H9 (cell line): Measurements from ENCODE around the gene ZNF35. TPM values are rescaled to one million over a fixed set of nuclear protein-coding genes. Genes with fewer than 3 reads are reported as not detected.

Experiments
- DNase-seq: peaks from one replicate; pipeline ENCODE4 v3.0.0-alpha.2; 2017
- H2AFZ ChIP-seq: one replicate; pipeline ENCODE4 v1.6.1; 2013; ENCODE audit warnings: mild to moderate bottlenecking, low read length, control low read depth, moderate library complexity
- H2AK5ac ChIP-seq: 2 replicates; pipeline ENCODE4 v1.6.1; 2013; ENCODE audit warnings: low read length, control low read depth, mixed read lengths; ENCODE audit not compliant: insufficient read length
- H2BK120ac ChIP-seq: one replicate; pipeline ENCODE4 v1.6.1; 2013; ENCODE audit warnings: low read depth, mild to moderate bottlenecking, low read length, control low read depth, inconsistent platforms; ENCODE audit not compliant: poor library complexity, severe bottlenecking
- H2BK12ac ChIP-seq: 2 replicates; pipeline ENCODE4 v1.6.1; 2013; ENCODE audit warnings: low read length, control low read depth, mixed read lengths, low read depth; ENCODE audit not compliant: insufficient read length
- H2BK15ac ChIP-seq: 2 replicates; pipeline ENCODE4 v1.6.1; 2013; ENCODE audit warnings: low read depth, low read length, control low read depth
- H2BK20ac ChIP-seq: one replicate; pipeline ENCODE4 v1.6.1; 2013; ENCODE audit warnings: low read depth, mild to moderate bottlenecking, low read length, control low read depth, inconsistent platforms; ENCODE audit not compliant: poor library complexity, severe bottlenecking
- H2BK5ac ChIP-seq: 2 replicates; pipeline ENCODE4 v1.6.1; 2013; ENCODE audit warnings: low read length, control low read depth, mixed read lengths; ENCODE audit not compliant: insufficient read length
- H3K14ac ChIP-seq: 2 replicates; pipeline ENCODE4 v1.6.1; 2013; ENCODE audit warnings: low read length, control low read depth; ENCODE audit not compliant: insufficient read depth
- H3K18ac ChIP-seq: 2 replicates; pipeline ENCODE4 v1.6.1; 2013; ENCODE audit warnings: low read depth, mild to moderate bottlenecking, mixed read lengths, low read length, control low read depth; ENCODE audit not compliant: insufficient read length
- H3K23ac ChIP-seq: 2 replicates; pipeline ENCODE4 v1.6.1; 2013; ENCODE audit warnings: low read length, control low read depth, mixed read lengths, low read depth; ENCODE audit not compliant: insufficient read length
- H3K23me2 ChIP-seq: 2 replicates; pipeline ENCODE4 v1.6.1; 2013; ENCODE audit warnings: low read depth, mild to moderate bottlenecking, mixed read lengths, low read length, control low read depth; ENCODE audit not compliant: insufficient read length, poor library complexity, severe bottlenecking
- H3K27ac ChIP-seq: 2 replicates; pipeline ENCODE4 v1.5.1; 2013; ENCODE audit warnings: low read length, control low read depth, mixed read lengths, low read depth; ENCODE audit not compliant: insufficient read length
- H3K27me3 ChIP-seq: 2 replicates; pipeline ENCODE4 v1.6.1; 2013; ENCODE audit warnings: low read length, control low read depth, inconsistent platforms; ENCODE audit not compliant: insufficient read depth
- H3K4ac ChIP-seq: 2 replicates; pipeline ENCODE4 v1.6.1; 2013; ENCODE audit warnings: low read depth, mild to moderate bottlenecking, control low read depth, inconsistent platforms, low read length, moderate library complexity
- H3K4me1 ChIP-seq: 2 replicates; pipeline ENCODE4 v1.6.1; 2013; ENCODE audit warnings: low read length, control low read depth, inconsistent platforms; ENCODE audit not compliant: insufficient read depth
- H3K4me2 ChIP-seq: 2 replicates; pipeline ENCODE4 v1.6.1; 2013; ENCODE audit warnings: low read length, control low read depth, mixed read lengths; ENCODE audit not compliant: insufficient read length, insufficient read depth
- H3K56ac ChIP-seq: 2 replicates; pipeline ENCODE4 v1.6.1; 2013; ENCODE audit warnings: low read depth, mild to moderate bottlenecking, mixed read lengths, low read length, control low read depth; ENCODE audit not compliant: insufficient read length
- H3K79me1 ChIP-seq: 2 replicates; pipeline ENCODE4 v1.6.1; 2013; ENCODE audit warnings: low read depth, mild to moderate bottlenecking, moderate library complexity, low read length, control low read depth, inconsistent platforms; ENCODE audit not compliant: insufficient read depth, poor library complexity, severe bottlenecking
- H3K79me2 ChIP-seq: 2 replicates; pipeline ENCODE4 v1.6.1; 2013; ENCODE audit warnings: low read length, control low read depth, inconsistent platforms; ENCODE audit not compliant: insufficient read depth
- H3K9ac ChIP-seq: 2 replicates; pipeline ENCODE4 v1.6.1; 2013; ENCODE audit warnings: low read length, control low read depth, mixed read lengths; ENCODE audit not compliant: insufficient read length; ENCODE audit errors: extremely low read depth
- H3K9me3 ChIP-seq: one replicate; pipeline ENCODE4 v1.6.1; 2013; ENCODE audit warnings: low read depth, low read length, inconsistent platforms; ENCODE audit not compliant: control insufficient read depth
- H3T11ph ChIP-seq: one replicate; pipeline ENCODE4 v1.6.1; 2013; ENCODE audit warnings: mild to moderate bottlenecking, low read length, control low read depth, inconsistent platforms
- H4K20me1 ChIP-seq: one replicate; pipeline ENCODE4 v1.6.1; 2013; ENCODE audit not compliant: control insufficient read depth, insufficient read length, insufficient read depth
- H4K5ac ChIP-seq: 2 replicates; pipeline ENCODE4 v1.6.1; 2013; ENCODE audit warnings: low read depth, mild to moderate bottlenecking, mixed read lengths, low read length, control low read depth; ENCODE audit not compliant: insufficient read length
- H4K8ac ChIP-seq: replicated peaks from 2 replicates; pipeline ENCODE4 v1.6.1; 2013; ENCODE audit warnings: low read length, control low read depth, mixed read lengths, low read depth; ENCODE audit not compliant: insufficient read length
- H4K91ac ChIP-seq: 2 replicates; pipeline ENCODE4 v1.6.1; 2013; ENCODE audit warnings: low read depth, mild to moderate bottlenecking, moderate library complexity, mixed read lengths, low read length, control low read depth; ENCODE audit not compliant: insufficient read length
- H3K27ac Mint-ChIP-seq, 3 experiments: 2 replicates in 2 of 3; 3 replicates in 1 of 3; pipeline ENCODE4 v1.8.0; 2020 to 2021; ENCODE audit warnings: mixed read lengths in 3 of 3, mild to moderate bottlenecking in 1 of 3, moderate library complexity in 1 of 3
- H3K27me3 Mint-ChIP-seq: 2 replicates; pipeline ENCODE4 v1.8.0; 2021; ENCODE audit warnings: low read depth, mild to moderate bottlenecking, moderate library complexity, mixed read lengths
- H3K36me3 Mint-ChIP-seq, 3 experiments: 2 replicates in 2 of 3; 3 replicates in 1 of 3; pipeline ENCODE4 v1.8.0; 2020 to 2021; ENCODE audit warnings: low read depth in 3 of 3, mixed read lengths in 3 of 3; ENCODE audit not compliant: insufficient read depth in 1 of 3
- H3K4me1 Mint-ChIP-seq, 2 experiments: 2 replicates each; pipeline ENCODE4 v1.8.0; 2020; ENCODE audit warnings: mixed read lengths in 2 of 2
- H3K4me3 Mint-ChIP-seq, 2 experiments: 2 replicates in 1 of 2; 3 replicates in 1 of 2; pipeline ENCODE4 v1.8.0; 2020 to 2021; ENCODE audit warnings: mild to moderate bottlenecking in 2 of 2, mixed read lengths in 2 of 2, moderate library complexity in 1 of 2
- H3K9me3 Mint-ChIP-seq, 2 experiments: 2 replicates in 1 of 2; 3 replicates in 1 of 2; pipeline ENCODE4 v1.8.0; 2020; ENCODE audit warnings: mild to moderate bottlenecking in 2 of 2, mixed read lengths in 2 of 2, moderate library complexity in 1 of 2
- WGBS: extraction: QIAGEN DNeasy Blood & Tissue Kit; methylation state at CpG from one replicate; pipeline ENCODE4 v1.1.7; 2013; ENCODE audit warnings: missing lambda C conversion rate, low lambda C conversion rate, mixed read lengths; ENCODE audit not compliant: insufficient read length; ENCODE audit errors: extremely low coverage; 5-methylcytosine and 5-hydroxymethylcytosine counted together
- total RNA-seq: library from RNA; stranded (reverse); gene quantifications from 2 replicates; pipeline ENCODE4 v1.2.1, GENCODE V29; 2021
- TF ChIP-seq, protein P1 (sequence below): fragments of 200-600 bp; sonication (generic); conservative IDR thresholded peaks from 3 replicates; pipeline ENCODE4 v1.8.0; 2021; ENCODE audit warnings: antibody characterized with exemption, mild to moderate bottlenecking

ZNF35 gene
- total RNA-seq, 1 experiment from 2014 or later: 27.3 TPM

GRCh38 chr3:44661189-44661588, 12.7 kb downstream of the ZNF35 start:
- H3K4me2 ChIP-seq: no peak overlapping the region

More at GRCh38 chr3:44661189-44661588, 12.7 kb downstream of the ZNF35 start:
- TF ChIP-seq, protein P1, sequence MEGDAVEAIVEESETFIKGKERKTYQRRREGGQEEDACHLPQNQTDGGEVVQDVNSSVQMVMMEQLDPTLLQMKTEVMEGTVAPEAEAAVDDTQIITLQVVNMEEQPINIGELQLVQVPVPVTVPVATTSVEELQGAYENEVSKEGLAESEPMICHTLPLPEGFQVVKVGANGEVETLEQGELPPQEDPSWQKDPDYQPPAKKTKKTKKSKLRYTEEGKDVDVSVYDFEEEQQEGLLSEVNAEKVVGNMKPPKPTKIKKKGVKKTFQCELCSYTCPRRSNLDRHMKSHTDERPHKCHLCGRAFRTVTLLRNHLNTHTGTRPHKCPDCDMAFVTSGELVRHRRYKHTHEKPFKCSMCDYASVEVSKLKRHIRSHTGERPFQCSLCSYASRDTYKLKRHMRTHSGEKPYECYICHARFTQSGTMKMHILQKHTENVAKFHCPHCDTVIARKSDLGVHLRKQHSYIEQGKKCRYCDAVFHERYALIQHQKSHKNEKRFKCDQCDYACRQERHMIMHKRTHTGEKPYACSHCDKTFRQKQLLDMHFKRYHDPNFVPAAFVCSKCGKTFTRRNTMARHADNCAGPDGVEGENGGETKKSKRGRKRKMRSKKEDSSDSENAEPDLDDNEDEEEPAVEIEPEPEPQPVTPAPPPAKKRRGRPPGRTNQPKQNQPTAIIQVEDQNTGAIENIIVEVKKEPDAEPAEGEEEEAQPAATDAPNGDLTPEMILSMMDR: peak; percentile 60
- no peaks in the 10 kb centered on the region for H3K27me3 ChIP-seq
- no peak for DNase-seq
- H4K5ac ChIP-seq: no peak overlapping the region
- no peak overlapping the region for H2BK20ac ChIP-seq
- H4K91ac ChIP-seq: no peak overlapping the region
- no peaks in the 10 kb centered on the region for H3K4me1 Mint-ChIP-seq
- H3K27ac Mint-ChIP-seq: no peak overlapping the region
- no peak overlapping the region for H3K4me3 Mint-ChIP-seq
- peaks cover 52 to 68% (median 61%) of the 10 kb centered on the region in 3 experiments for H3K36me3 Mint-ChIP-seq
- no peak overlapping the region for H2AFZ ChIP-seq
- H2BK5ac ChIP-seq: no peak overlapping the region
- no peak overlapping the region for H3K18ac ChIP-seq
- no peak overlapping the region for H3K14ac ChIP-seq
- no peaks in the 10 kb centered on the region for H3K23me2 ChIP-seq
- H3T11ph ChIP-seq: no peak overlapping the region
- no peak overlapping the region for H3K23ac ChIP-seq
- H3K79me2 ChIP-seq: no peaks in the 10 kb centered on the region
- no peak overlapping the region for H3K27ac ChIP-seq
- H3K79me1 ChIP-seq: no peaks in the 10 kb centered on the region
- H4K8ac ChIP-seq: no peak overlapping the region
- peaks cover 6 to 12% of the 10 kb centered on the region in 2 experiments; a peak in 4 of 5 replicates for H3K9me3 Mint-ChIP-seq
- no peaks in the 10 kb centered on the region for H4K20me1 ChIP-seq
- H3K9ac ChIP-seq: no peak overlapping the region
- H3K4me1 ChIP-seq: no peaks in the 10 kb centered on the region
- no peak overlapping the region for H3K56ac ChIP-seq
- H3K9me3 ChIP-seq: no peaks in the 10 kb centered on the region
- no peak overlapping the region for H2BK120ac ChIP-seq
- no peak overlapping the region for H2AK5ac ChIP-seq
- no peak overlapping the region for H3K4ac ChIP-seq
- H2BK15ac ChIP-seq: no peak overlapping the region
- WGBS: no CpG with 5 or more reads among the region's 2 CpGs
- H3K27me3 Mint-ChIP-seq: no peaks in the 10 kb centered on the region
- no peak overlapping the region for H2BK12ac ChIP-seq
